GM23338 (cell line): ENCODE results near the gene MGAT5. TPM values are rescaled to one million over a fixed set of nuclear protein-coding genes. Genes with fewer than 3 reads are reported as not detected.
A peak's percentile ranks its signal among the peaks of the same experiment; 100 is the strongest.

Experiments
- ATAC-seq: fragments of 200-7000 bp; cut with Tn5 transposase; 3 replicates; pipeline ENCODE4 v1.9.1; 2020
- DNase-seq: peaks from one replicate; pipeline ENCODE4 v3.0.0-alpha.2; 2015; ENCODE audit warnings: low spot score
- H2AFZ ChIP-seq: fragments of 200-600 bp; sonication (generic); 2 replicates; pipeline ENCODE4 v1.8.0; 2016; ENCODE audit warnings: antibody characterized with exemption, mild to moderate bottlenecking, moderate library complexity
- H3F3A ChIP-seq: fragments of 200-600 bp; sonication (generic); replicated peaks from 2 replicates; pipeline ENCODE4 v1.8.0; 2017; ENCODE audit warnings: antibody characterized with exemption, mixed run types, low read depth
- H3K27ac ChIP-seq: fragments of 200-600 bp; sonication (generic); 2 replicates; pipeline ENCODE4 v1.6.1; 2016; ENCODE audit warnings: low read depth
- H3K27me3 ChIP-seq: fragments of 200-600 bp; sonication (generic); 2 replicates; pipeline ENCODE4 v1.8.0; 2016; ENCODE audit warnings: mild to moderate bottlenecking, mixed run types, moderate library complexity; ENCODE audit not compliant: insufficient read depth
- H3K36me3 ChIP-seq: fragments of 200-600 bp; sonication (generic); 2 replicates; pipeline ENCODE4 v1.8.0; 2016; ENCODE audit warnings: mild to moderate bottlenecking; ENCODE audit not compliant: insufficient read depth
- H3K4me1 ChIP-seq: fragments of 200-600 bp; sonication (generic); 2 replicates; pipeline ENCODE4 v1.8.0; 2016; ENCODE audit warnings: mild to moderate bottlenecking, moderate library complexity; ENCODE audit not compliant: insufficient read depth
- H3K4me2 ChIP-seq: fragments of 200-600 bp; sonication (generic); 2 replicates; pipeline ENCODE4 v1.7.1; 2017; ENCODE audit warnings: mixed run types
- H3K4me3 ChIP-seq: fragments of 200-600 bp; sonication (generic); 2 replicates; pipeline ENCODE4 v1.6.1; 2016; ENCODE audit warnings: mixed run types
- H3K79me2 ChIP-seq: fragments of 200-600 bp; sonication (generic); replicated peaks from 2 replicates; pipeline ENCODE4 v1.8.0; 2017; ENCODE audit warnings: mild to moderate bottlenecking; ENCODE audit not compliant: insufficient read depth
- H3K9me2 ChIP-seq: fragments of 200-600 bp; sonication (generic); 2 replicates; pipeline ENCODE4 v1.8.0; 2017; ENCODE audit not compliant: insufficient read depth
- H4K20me1 ChIP-seq: fragments of 200-600 bp; sonication (generic); replicated peaks from 2 replicates; pipeline ENCODE4 v1.8.0; 2017; ENCODE audit warnings: mild to moderate bottlenecking; ENCODE audit not compliant: insufficient read depth
- H3K27ac Mint-ChIP-seq: 2 replicates; pipeline ENCODE4 v1.8.0; 2020; ENCODE audit warnings: inconsistent platforms, mild to moderate bottlenecking, moderate library complexity, mixed read lengths
- H3K27me3 Mint-ChIP-seq: 3 replicates; pipeline ENCODE4 v1.8.0; 2022; ENCODE audit warnings: low read depth, mild to moderate bottlenecking, moderate library complexity, mixed read lengths, inconsistent platforms; ENCODE audit not compliant: insufficient read depth, poor library complexity
- H3K36me3 Mint-ChIP-seq: 3 replicates; pipeline ENCODE4 v1.8.0; 2021; ENCODE audit warnings: low read depth, mild to moderate bottlenecking, inconsistent platforms, moderate library complexity, mixed read lengths
- H3K4me1 Mint-ChIP-seq: 3 replicates; pipeline ENCODE4 v1.8.0; 2020; ENCODE audit warnings: mild to moderate bottlenecking, inconsistent platforms, mixed read lengths
- H3K4me3 Mint-ChIP-seq: 3 replicates; pipeline ENCODE4 v1.8.0; 2021; ENCODE audit warnings: moderate library complexity, mild to moderate bottlenecking, inconsistent platforms, mixed read lengths
- H3K9me3 Mint-ChIP-seq: 3 replicates; pipeline ENCODE4 v1.8.0; 2020; ENCODE audit warnings: moderate library complexity, mild to moderate bottlenecking, inconsistent platforms, mixed read lengths
- EZH2phosphoT487 ChIP-seq: fragments of 200-600 bp; sonication (generic); IDR thresholded peaks from one replicate; pipeline ENCODE4 v1.8.1; 2018; ENCODE audit warnings: antibody characterized with exemption; ENCODE audit not compliant: unreplicated experiment
- JUNB ChIP-seq: IDR thresholded peaks from one replicate; pipeline ENCODE4 v1.6.1; 2016; ENCODE audit warnings: antibody characterized with exemption; ENCODE audit not compliant: unreplicated experiment
- NANOG ChIP-seq: IDR thresholded peaks from 2 replicates; pipeline ENCODE4 v1.6.1; 2016; ENCODE audit warnings: antibody characterized with exemption, borderline replicate concordance
- STAT1 ChIP-seq: IDR thresholded peaks from one replicate; pipeline ENCODE4 v1.6.1; 2016; ENCODE audit warnings: antibody characterized with exemption; ENCODE audit not compliant: unreplicated experiment
- ZNF331 ChIP-seq: fragments of 250-450 bp; sonication (Bioruptor Pico); IDR thresholded peaks from 2 replicates; pipeline ENCODE4 v1.5.0; 2020; ENCODE audit warnings: low read depth, mild to moderate bottlenecking, moderate library complexity
- polyA plus RNA-seq: library from polyadenylated mRNA; unstranded; fragments of >200 nt; fragmentation: Nextera tagmentation; extraction: Ambion mirVana; gene quantifications from 2 replicates; pipeline ENCODE4 v1.2.1, GENCODE V29; 2016
- total RNA-seq: library from RNA; depleted of rRNA; stranded (reverse); fragments of >200 nt; shearing (Covaris generic); gene quantifications from 2 replicates; pipeline ENCODE4 v1.2.3, GENCODE V29; 2014
- TF ChIP-seq, protein P1 (sequence below): fragments of 250-450 bp; sonication (Bioruptor Pico); IDR thresholded peaks from 2 replicates; pipeline ENCODE4 v1.5.0; 2020; ENCODE audit warnings: mild to moderate bottlenecking, moderate library complexity
- TF ChIP-seq, protein P2 (sequence below): IDR thresholded peaks from one replicate; pipeline ENCODE4 v1.6.1; 2018; ENCODE audit warnings: antibody characterized with exemption; ENCODE audit not compliant: unreplicated experiment

The MGAT5 gene
- total and polyA plus RNA-seq, 2 experiments from 2014 or later, result 4.6 to 27.6 TPM

DNA sequence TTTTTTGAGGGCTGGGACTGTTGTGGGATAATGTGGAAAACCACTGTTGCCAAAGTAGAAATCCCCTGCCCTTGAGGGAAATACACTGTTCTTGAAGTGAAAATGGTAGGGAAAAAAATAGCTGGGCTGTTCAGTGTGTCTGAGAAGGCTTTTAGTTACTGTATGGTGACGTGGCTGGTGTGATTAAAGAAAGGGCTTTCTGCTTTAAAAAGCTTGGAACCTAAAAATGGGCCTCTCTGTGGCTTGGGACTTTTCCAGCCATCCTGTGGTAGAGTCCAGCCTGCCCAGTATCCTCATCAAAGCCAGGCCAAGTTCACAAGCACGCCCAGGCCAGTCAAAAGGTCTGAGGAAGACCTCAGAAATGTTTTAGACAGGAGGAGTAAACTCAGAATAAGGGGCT lies 6.8 kb downstream of the MGAT5 start (continued):
- TF ChIP-seq, protein P1, sequence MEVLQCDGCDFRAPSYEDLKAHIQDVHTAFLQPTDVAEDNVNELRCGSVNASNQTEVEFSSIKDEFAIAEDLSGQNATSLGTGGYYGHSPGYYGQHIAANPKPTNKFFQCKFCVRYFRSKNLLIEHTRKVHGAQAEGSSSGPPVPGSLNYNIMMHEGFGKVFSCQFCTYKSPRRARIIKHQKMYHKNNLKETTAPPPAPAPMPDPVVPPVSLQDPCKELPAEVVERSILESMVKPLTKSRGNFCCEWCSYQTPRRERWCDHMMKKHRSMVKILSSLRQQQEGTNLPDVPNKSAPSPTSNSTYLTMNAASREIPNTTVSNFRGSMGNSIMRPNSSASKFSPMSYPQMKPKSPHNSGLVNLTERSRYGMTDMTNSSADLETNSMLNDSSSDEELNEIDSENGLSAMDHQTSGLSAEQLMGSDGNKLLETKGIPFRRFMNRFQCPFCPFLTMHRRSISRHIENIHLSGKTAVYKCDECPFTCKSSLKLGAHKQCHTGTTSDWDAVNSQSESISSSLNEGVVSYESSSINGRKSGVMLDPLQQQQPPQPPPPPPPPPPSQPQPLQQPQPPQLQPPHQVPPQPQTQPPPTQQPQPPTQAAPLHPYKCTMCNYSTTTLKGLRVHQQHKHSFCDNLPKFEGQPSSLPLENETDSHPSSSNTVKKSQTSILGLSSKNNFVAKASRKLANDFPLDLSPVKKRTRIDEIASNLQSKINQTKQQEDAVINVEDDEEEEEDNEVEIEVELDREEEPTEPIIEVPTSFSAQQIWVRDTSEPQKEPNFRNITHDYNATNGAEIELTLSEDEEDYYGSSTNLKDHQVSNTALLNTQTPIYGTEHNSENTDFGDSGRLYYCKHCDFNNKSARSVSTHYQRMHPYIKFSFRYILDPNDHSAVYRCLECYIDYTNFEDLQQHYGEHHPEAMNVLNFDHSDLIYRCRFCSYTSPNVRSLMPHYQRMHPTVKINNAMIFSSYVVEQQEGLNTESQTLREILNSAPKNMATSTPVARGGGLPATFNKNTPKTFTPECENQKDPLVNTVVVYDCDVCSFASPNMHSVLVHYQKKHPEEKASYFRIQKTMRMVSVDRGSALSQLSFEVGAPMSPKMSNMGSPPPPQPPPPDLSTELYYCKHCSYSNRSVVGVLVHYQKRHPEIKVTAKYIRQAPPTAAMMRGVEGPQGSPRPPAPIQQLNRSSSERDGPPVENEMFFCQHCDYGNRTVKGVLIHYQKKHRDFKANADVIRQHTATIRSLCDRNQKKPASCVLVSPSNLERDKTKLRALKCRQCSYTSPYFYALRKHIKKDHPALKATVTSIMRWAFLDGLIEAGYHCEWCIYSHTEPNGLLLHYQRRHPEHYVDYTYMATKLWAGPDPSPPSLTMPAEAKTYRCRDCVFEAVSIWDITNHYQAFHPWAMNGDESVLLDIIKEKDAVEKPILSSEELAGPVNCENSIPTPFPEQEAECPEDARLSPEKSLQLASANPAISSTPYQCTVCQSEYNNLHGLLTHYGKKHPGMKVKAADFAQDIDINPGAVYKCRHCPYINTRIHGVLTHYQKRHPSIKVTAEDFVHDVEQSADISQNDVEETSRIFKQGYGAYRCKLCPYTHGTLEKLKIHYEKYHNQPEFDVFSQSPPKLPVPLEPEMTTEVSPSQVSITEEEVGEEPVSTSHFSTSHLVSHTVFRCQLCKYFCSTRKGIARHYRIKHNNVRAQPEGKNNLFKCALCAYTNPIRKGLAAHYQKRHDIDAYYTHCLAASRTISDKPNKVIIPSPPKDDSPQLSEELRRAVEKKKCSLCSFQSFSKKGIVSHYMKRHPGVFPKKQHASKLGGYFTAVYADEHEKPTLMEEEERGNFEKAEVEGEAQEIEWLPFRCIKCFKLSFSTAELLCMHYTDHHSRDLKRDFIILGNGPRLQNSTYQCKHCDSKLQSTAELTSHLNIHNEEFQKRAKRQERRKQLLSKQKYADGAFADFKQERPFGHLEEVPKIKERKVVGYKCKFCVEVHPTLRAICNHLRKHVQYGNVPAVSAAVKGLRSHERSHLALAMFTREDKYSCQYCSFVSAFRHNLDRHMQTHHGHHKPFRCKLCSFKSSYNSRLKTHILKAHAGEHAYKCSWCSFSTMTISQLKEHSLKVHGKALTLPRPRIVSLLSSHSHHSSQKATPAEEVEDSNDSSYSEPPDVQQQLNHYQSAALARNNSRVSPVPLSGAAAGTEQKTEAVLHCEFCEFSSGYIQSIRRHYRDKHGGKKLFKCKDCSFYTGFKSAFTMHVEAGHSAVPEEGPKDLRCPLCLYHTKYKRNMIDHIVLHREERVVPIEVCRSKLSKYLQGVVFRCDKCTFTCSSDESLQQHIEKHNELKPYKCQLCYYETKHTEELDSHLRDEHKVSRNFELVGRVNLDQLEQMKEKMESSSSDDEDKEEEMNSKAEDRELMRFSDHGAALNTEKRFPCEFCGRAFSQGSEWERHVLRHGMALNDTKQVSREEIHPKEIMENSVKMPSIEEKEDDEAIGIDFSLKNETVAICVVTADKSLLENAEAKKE (CRISPR knock-in tag), result no peak
- TF ChIP-seq, protein P2, sequence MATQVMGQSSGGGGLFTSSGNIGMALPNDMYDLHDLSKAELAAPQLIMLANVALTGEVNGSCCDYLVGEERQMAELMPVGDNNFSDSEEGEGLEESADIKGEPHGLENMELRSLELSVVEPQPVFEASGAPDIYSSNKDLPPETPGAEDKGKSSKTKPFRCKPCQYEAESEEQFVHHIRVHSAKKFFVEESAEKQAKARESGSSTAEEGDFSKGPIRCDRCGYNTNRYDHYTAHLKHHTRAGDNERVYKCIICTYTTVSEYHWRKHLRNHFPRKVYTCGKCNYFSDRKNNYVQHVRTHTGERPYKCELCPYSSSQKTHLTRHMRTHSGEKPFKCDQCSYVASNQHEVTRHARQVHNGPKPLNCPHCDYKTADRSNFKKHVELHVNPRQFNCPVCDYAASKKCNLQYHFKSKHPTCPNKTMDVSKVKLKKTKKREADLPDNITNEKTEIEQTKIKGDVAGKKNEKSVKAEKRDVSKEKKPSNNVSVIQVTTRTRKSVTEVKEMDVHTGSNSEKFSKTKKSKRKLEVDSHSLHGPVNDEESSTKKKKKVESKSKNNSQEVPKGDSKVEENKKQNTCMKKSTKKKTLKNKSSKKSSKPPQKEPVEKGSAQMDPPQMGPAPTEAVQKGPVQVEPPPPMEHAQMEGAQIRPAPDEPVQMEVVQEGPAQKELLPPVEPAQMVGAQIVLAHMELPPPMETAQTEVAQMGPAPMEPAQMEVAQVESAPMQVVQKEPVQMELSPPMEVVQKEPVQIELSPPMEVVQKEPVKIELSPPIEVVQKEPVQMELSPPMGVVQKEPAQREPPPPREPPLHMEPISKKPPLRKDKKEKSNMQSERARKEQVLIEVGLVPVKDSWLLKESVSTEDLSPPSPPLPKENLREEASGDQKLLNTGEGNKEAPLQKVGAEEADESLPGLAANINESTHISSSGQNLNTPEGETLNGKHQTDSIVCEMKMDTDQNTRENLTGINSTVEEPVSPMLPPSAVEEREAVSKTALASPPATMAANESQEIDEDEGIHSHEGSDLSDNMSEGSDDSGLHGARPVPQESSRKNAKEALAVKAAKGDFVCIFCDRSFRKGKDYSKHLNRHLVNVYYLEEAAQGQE, result no peak

DNA sequence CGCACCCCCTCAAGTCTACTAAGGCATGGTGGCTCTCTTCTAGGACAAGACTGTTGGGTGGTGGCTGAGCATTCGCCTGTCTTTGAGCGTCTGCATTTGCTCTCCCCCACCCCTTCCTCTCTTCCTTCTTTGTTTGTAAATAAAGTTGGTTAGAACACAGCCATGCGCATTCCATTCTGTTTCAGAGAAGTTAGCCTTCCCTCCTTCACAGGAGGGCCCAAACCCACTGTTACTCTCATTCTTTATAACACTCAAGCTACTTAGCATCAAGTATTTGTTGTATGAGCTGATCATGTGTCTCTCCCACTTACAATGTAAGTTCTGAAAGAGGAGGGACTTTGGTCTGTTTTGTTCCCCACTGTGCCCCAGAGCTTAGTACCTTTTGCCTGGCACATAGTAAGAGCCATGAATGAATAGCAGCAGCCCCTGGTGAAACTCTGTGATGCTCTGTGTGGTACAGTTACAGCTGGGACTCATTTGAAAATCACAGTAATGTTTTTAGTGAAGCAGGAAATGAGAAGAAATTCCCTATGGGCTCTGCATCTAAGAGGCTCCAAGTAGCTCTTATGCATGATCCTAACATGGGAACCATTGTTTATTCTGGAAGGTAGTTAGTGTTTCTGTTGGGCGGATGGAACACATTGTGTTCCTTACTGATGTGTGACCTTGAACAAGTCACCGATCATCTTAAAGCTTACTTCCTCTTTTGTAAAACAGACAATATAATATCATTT lies 7.7 kb downstream of the MGAT5 start:
- Mint-ChIP-seq H3K4me3 (no peak overlapping the region), H3K9me3 (no peaks in the 10 kb centered on the region), H3K4me1 (peaks cover 25% of the 10 kb centered on the region), H3K27me3 (no peaks in the 10 kb centered on the region), H3K27ac (peak overlapping the region; percentile 19; the same call in 1 of the 2 replicates), H3K36me3 (no peaks in the 10 kb centered on the region; the same call in 2 of the 3 replicates)
- peaks cover 18% of the 10 kb centered on the region; the same call in 1 of the 2 replicates for H3K79me2 ChIP-seq
- no peak overlapping the region for H3K4me3 ChIP-seq
- ATAC-seq (peak; percentile 81), DNase-seq (peak; percentile 52)
- peak overlapping the region; percentile 31; the same call in 1 of the 2 replicates for H3K4me2 ChIP-seq
- no peaks in the 10 kb centered on the region for H3K36me3 ChIP-seq
- H3K9me2 ChIP-seq, result no peaks in the 10 kb centered on the region
- no peaks in the 10 kb centered on the region for H3F3A ChIP-seq
- H3K4me1 ChIP-seq, result peaks cover 15% of the 10 kb centered on the region
- no peak for TF ChIP-seq STAT1
- no peak for TF ChIP-seq NANOG
- TF ChIP-seq EZH2phosphoT487, result no peak
- TF ChIP-seq, protein P2, result no peak
- no peak for TF ChIP-seq JUNB
- TF ChIP-seq ZNF331 (CRISPR knock-in tag), result no peak
- no peak overlapping the region for H3K27ac ChIP-seq
- H3K27me3 ChIP-seq, result no peaks in the 10 kb centered on the region
- no peak overlapping the region for H2AFZ ChIP-seq
- H4K20me1 ChIP-seq, result peaks cover 11% of the 10 kb centered on the region
